ENCODE measurements around the gene CA5A.
"Not testable (repeated sequence)": the region's sequence is repeated elsewhere in the genome, so short reads cannot be mapped to it uniquely, and the experiment has no call there.

The CA5A gene

DNA sequence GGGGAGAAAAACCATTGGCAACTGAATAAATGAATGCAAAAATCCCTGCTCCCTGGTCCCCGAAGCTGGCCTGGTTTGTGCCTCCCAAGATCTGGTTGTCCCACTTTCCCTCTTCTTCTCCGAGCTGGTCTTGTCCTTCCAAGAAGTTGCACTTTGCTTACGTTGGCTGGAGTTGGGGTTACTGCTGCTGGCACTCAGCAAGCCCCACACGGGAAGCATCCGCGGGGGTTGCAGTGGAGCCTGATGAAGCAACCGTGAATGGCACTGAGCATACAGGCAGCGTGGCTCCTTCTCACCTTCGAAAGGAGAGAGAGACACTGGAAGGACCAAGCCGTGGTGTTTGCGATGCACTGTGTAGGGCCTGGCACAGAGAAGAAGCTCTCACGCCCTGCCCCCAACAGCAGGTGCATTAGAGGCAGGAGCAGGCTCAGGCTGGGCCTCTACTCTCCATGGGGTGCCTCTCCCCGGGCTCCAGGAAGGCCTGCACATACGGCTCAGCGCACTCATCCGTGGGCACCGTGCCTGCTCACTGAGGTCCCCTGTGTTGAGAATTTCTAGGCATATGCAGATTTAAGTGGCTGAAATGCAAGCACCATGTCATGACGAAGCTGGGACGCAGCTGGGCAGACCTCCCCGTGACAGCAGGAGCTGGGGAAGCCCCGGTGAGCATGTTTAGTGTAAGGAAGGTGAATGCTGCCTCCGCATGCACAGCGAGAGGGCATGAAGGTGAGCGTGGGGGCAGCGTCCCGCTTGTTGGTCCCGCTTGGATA, 12.1 kb downstream of the CA5A start:
- DNase-seq (ENCODE audit: low read depth in 2 of 2), result no peak

DNA sequence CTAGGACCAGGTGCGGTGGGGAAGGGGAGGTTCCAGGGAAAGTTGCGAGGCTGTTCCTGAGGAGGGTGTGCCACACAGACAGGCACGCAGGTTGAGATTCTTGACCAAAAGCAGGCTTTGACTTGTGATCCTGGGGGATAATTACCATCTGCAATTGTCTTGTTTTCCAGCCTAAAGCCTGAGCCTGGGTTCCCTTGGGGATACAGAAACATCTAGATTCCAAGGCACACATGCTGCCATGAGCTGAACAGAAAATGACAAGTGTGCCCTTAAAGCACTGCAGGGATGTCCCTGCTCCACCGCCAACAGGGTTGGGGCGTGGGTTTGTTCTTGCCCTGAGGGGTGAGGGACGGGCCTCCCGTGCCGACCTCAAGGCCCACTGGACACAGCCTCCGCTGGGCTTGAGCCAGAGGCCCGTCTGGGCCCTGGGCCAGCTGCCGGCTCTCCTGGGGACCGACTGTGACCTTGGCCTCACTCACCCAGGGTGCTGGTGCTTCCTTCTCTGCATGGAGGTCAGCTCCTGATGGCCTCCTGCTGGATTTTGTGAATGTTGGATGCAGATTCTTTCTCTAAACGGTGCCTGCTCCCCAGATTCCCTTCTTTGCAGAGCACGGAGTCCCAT, 14.0 kb downstream of the CA5A start:
- DNase-seq (ENCODE audit: low read depth in 2 of 2), result no peak

DNA sequence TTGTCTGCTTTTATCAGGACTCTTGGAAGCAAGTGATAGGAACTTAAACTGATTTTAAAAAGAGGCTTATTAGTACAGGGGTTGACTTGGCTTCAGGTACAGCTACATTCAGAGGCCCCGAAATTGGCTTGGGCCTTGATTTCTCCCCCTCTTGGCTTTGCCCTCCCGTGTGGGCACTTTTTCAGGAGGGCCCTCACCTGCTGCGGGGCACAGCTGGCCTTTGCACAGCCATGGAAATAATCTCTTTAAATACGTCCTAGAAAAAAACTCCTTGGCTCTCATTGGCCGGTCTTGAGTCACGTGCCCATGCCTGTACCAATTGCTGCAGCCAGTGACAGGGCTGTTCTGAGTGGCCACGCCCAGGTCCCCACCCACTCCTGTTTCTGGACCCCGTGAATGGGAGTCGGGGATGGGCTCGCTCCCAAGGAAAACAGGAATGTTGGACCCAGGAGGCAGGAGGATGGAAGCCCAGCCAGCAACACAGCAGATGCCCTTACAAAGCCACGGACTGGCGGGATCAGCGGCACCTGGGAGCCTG, 15.0 kb downstream of the CA5A start:
- DNase-seq (ENCODE audit: low read depth in 2 of 2), result no peak

DNA sequence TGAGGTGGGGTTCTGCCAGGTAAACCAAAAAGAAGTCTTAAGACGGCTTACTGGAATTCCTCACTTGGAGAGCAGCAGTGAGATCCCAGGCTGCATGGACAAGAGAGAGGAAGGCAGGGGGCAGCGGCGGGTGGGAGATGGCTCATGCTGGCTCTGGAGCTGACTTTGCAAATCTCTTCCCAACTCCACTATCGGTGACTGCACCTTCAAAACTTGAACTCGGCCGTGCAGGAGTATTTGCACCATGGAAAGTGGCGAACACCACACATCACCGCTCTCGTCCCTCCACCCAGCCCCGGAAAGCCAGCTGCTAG, 16.7 kb downstream of the CA5A start:
- no peak for DNase-seq (ENCODE audit: low read depth in 2 of 2)

DNA sequence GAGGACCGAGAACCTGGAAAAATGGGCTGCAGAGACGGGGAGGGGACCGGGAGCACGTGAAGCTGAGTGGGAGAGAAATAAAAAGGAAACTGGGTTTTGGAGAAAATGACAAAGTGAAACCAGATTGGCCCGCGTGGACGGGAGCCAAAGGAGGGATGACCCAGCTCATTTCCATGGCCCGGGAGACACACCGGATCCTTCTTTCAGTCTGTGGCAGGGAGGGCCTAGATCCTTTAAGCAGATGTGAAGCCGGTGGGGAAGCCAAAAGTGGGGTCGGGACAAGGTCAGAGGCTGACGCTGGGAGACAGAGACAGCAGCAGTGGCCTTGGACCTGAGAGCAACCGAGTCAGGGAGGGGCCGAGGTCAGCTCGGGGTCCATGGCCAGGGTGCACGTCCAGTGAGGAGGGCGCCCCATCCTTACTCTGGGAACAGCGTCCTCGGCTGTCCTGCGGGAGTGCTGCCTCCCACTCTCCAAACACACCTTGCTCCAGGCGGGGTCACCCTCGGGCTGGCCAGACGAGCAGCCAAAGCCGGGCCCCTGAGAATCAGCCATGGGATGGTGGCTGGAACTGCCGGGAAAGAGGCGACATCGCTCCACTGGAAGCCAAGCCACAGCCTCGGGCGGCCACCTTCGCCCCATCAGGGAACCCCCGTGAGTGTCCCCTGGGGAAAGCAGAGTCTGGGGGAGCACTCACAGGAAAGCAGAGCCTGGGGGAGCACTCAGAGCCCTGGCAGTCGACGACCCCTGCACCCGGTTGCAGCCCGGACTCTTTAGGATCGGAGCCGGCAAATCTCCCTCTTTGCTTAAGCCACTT, 17.3 kb downstream of the CA5A start:
- DNase-seq (ENCODE audit: low read depth in 2 of 2), result no peak

DNA sequence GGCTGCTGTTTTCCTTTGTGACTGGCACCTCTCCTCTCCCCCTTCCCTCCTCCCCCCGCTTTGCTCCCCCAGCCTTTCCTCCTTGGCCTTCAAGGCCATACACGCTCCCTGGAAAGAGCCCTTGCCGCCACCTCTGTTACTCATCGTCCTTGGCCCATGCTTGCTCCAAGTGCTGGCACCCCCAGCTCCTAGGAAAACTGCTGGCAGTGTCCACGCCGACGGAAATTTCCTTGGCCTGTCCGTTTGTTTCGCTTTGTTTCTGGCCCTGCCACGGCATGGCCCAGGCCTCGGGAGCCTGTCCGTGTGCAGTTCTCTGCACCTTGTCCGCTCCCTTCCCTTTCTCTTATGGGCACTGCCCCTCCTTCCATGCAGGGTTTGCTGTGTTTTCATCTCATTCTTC, 18.0 kb downstream of the CA5A start:
- no peak for DNase-seq (ENCODE audit: low read depth in 2 of 2)

DNA sequence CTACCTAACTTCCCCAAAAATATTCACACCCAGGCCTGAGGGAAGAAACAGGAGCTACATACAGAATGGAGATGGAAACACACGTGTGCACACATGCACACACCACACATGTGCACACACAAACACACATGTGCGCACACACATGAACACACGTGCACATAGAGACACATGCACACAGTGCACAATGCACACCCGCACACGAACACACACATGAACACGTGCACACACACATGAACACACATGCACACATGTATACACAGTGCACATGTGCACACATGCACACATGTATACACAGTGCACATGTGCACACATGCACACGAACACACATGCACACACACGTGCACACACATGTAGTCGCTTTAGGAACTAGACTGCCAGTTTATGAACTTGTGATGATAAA, 18.8 kb downstream of the CA5A start:
- no peak for DNase-seq (ENCODE audit: low read depth in 2 of 2)

DNA sequence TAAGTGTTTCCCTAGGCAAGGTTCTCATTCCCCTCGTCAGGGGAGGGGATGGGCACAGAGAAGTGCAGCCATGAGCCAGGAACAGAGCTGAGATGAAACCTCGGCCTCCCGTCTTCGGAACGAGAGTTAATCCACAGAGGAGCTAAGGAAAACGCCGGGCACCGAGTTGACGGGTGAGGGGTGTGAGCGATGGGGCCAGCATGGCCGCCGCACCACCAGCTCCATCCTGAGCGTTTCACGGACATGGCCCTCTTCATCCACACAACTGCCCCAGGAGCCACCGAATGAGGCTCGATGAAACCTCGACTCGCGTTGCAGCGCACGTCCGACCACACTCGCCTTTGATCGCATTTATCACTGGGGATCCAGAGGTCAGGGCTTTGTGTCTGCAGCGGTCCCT, 21.5 kb downstream of the CA5A start:
- no peak for DNase-seq (ENCODE audit: low read depth in 2 of 2)

DNA sequence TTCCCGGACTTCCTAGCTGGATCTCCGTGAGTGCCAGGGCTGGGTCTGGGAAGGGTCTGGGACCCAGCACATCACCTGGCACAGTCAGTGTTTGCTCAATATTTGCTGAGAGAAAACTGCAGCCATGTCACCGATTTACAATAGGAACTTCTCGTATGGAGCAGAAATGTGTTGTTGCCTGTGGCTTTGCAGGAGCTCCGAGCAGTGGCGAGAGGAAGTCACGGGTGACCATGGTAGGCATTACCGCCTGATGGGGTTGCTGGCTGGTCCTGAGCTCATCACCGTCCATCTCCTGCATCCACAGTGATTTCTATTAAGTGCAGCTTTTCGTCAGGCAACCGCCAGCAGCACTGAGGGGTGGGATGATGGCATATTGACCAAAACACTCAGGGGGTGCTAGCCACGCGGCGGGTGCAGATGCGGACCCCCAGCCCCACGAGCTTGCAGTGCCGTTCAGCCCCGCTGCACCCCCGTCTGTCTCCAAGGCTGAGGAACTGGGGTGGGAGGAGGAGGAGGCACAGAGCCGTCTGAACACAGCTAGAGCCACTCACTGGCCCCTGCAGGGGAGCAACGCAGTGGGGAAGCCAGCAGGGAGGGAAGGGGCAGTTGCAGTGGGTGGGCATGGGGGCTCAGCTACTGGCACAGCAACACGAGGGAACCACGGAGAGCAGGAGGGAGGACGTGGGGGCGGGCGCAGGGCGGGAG, 22.2 kb downstream of the CA5A start:
- DNase-seq (ENCODE audit: low read depth in 2 of 2), result not testable (repeated sequence)

DNA sequence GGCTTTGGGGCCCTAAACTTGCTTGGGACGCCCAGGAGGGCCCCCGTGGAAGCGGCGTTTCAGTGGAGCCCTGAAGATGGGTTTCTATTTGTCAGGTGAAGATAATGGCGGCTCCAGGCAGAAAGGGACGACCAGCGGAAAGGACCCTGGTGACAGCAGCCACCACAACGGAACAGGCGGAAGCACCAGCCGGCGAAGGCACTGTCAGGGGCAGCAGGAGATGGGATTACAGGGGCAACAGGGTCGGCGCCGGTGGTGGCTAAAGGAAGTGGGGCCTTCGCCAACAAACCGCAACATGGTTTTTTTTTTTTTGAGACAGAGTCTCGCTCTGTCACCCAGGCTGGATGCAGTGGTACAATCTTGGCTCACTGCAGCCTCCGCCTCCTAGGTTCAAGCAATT, 23.6 kb downstream of the CA5A start:
- not testable (repeated sequence) for DNase-seq (ENCODE audit: low read depth in 2 of 2)

DNA sequence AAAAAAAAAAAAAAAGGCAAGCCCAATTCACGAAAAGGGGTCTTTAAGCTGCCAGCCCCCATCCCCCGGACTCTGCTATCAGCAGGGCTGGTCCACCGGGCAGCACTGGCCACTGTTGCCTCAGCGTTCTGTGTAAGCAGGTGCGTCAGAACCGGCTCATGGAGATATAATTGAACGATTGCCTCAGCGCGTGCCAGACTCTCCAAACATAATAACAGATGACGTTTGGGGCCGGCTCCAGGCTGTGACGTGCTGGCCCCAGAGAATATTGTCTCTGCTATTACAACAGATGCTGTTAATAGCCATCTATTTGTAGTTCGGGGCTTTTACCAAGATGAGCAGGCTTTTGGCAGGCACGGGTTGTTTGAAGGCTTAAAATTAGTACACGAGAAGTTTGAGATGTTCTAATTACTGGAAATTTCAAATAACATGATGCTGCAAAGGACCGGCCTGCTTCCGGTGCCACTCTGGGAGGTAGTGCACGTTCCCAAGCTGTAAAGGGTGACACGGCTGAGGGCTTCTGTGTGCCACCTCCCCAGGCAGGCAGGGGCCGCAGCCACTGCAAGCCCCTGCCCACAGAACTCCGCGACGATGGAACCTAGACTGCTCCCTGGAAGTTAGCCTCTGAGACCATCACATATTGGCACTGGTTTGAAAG, 25.1 kb downstream of the CA5A start:
- DNase-seq (ENCODE audit: low read depth in 2 of 2), result not testable (repeated sequence)

DNA sequence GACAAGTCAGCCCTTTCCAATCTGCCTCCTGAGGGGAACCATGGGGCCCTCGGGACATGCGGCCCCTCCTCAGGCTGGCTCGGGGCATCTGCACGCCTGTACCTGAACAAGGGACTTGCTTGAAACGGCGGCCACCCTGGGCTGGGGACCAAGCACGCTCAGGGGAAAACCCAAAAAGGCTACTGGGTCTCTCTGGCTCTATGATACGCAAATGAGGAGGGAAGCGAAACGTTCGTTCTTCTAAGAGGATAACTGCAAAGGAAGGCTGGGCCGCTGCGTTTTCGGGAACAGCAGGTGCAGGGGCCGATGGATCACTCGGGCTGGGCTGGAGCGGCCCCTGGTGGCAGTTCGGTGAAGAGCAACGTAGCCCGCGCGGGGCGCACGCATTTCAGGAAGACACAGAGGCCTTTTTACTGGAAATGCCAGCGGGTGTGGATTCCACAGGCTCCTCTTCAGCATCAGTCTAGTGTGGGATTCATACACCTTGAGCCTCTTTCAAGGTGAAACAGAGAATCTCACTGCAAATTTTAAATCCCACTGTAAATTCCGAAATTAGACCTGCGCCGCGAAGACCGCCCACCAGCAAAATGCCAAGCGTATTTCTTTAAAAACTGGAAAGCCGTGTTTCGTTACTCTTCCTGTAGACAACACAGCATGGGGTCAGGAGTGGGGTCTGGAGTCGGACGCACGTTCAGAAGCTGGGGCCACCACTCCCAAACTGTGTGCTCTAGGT, 27.0 kb downstream of the CA5A start:
- DNase-seq (ENCODE audit: low read depth in 2 of 2), result peak; percentile 75 to 76

DNA sequence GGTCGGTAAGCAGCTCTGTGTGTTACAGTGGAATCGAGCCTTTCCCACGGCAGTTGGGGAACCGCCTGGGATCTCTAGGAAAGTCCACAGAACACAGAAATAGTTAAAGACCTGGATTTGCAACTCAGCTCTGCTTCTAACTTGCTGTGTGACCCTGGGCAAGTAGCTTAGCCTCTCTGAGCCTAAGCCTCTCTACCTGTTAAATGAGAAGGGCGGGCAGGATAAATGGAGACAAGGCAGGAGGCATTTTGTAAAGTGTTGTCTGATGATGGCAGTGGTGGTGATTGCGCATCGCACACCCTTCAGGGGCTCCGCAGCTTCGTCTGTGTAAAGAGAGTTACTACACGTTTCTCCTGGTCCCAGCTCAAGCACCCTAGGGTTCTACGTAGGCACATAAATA, 28.2 kb downstream of the CA5A start:
- not testable (repeated sequence) for DNase-seq (ENCODE audit: low read depth in 2 of 2)

DNA sequence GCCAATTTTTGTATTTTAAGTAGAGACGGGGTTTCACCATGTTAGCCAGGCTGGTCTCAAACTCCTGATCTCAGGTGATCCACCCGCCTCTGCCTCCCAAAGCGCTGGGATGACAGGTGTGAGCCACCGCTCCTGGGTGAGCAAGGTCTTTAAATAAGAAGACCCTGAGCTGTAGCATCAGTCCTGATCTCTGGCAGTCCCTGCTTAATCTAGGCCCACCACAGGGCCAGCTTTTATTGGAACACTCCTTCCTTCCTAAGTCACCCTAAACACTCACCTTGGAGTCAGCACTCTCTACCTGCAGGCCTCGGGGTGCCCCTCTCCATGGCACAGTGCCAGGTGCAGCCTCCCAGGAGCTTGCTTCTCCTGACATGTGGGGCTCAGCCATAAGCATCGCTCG, 30.8 kb downstream of the CA5A start:
- not testable (repeated sequence) for DNase-seq (ENCODE audit: low read depth in 2 of 2)

DNA sequence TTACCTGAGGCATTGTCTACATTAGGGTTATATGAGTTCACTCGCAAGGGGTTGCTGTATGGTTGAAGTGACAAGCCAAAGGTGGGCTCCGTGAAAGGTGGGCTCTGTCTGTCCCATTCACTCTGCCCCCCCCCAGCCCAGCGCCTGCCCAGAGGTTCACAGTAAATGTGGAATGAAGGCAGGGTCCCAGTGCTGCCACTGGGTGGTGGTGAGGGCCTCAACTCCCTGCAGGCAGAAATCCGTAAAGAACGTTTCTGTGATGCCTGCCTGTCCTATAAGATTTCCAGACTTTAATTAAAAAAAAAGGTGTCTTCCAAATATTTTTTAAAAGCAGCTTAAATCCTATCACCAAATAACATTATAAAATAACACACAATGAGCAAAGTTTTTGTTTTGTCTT, 31.4 kb downstream of the CA5A start:
- not testable (repeated sequence) for DNase-seq (ENCODE audit: low read depth in 2 of 2)

DNA sequence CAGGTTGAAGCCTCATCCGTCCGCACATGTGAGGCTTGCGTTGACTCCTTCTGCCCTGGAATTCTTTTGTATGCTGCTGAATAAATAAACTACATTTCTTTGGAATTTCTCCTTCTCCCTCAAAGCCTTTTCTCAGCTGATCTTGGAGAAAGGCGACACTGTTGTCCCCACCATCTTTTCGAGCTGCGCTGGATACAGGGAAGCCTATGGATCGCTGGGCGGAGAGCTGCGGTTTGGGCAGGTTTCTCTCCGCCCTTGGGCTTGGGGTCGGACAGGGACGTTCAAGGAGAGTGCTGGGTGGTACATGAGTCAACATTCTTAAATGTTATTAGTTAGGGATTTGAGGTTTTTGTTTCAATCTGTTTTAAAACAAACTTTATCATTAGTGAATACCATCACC, 35.8 kb downstream of the CA5A start:
- not testable (repeated sequence) for DNase-seq (ENCODE audit: low read depth in 2 of 2)

DNA sequence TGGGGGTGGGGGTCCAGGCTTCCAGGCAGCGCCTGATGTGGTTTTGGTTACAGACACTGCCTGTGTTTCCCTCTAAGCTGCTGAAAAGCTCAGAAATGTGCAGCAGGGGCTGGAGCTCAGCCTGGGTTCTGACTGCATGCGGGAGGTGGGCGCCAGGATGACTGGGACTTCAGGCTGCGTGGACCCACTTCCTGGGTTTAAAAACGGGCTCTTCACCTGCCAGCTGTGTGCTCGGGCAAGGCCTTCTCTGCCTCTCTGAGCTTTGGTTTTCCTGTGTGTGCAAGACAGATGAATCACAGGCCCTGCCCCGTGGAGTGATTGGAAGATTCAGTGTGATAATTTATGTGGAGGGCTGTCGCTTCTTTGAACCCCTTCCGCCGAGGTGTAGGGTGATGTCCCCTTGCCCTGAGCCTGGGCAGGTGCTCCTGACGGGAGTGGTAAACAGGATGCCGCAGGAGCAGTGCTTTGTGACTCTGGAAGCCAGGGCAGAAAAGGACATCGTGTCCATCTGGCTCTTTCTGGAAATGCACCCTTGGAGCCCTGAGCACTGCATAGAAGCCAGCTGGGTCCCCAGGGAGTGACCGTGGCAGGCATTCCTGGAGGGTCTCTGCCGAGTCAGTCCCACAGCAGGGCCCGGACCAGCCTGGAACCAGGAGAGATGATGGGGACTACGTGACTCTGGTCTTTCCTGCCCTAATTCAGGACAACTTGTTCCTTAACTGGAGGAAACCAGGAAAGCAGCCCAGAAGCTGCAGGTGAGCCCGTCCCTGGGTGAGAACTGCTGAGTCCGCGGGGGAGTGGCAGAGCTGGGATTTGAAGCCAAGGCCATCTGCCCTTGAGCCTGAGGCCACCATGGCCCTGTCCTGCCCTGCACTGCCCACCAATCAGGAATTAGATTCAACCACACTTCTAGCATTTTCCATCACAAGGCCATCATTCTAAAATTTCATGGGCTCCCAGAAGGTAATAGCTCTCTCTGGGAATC, 38.5 kb downstream of the CA5A start:
- DNase-seq (ENCODE audit: low read depth in 2 of 2), result peak; percentile 55 to 68

DNA sequence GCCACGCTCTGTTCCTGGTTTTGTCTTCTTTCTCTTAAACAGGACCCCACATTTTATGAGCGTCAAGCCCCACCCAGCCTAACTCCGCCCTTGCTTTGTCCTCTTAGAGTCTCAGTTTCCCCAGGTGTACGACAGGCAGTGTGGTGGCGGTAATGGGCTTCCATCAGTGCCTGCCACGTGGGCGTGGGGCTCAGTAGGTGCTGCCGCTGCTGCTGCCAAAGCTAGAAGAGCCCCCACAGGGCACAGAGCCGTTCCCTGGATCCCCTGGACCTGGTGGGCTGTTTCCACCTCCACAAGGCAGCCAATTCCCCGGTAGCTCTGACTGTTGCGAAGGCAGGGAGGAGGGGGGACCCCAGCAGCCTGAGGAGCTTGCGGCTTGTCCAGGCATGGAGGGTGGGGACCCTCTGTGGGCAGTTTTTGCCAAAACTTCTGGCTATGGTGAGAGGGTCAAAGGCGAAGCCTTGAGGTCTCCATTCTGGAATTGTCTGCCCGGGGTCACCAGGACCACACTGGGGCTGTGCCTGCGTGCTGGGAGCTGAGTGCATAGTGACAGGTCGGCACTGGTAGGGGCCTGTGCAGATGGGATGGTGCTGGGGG, 39.3 kb downstream of the CA5A start:
- DNase-seq (ENCODE audit: low read depth in 2 of 2), result peak in 1 of 2 donors; percentile 1
